GM18511 (cell line): Measurements from ENCODE around the gene CD82.
A peak's percentile ranks its signal among the peaks of the same experiment; 100 is the strongest.

Experiments used
- ATAC-seq: cut with Tn5 transposase; IDR thresholded peaks from one replicate; pipeline ENCODE4 v1.9.1; 2021; ENCODE audit warnings: mild to moderate bottlenecking, moderate library complexity; ENCODE audit not compliant: unreplicated experiment

CD82 gene, protein sequence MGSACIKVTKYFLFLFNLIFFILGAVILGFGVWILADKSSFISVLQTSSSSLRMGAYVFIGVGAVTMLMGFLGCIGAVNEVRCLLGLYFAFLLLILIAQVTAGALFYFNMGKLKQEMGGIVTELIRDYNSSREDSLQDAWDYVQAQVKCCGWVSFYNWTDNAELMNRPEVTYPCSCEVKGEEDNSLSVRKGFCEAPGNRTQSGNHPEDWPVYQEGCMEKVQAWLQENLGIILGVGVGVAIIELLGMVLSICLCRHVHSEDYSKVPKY

DNA sequence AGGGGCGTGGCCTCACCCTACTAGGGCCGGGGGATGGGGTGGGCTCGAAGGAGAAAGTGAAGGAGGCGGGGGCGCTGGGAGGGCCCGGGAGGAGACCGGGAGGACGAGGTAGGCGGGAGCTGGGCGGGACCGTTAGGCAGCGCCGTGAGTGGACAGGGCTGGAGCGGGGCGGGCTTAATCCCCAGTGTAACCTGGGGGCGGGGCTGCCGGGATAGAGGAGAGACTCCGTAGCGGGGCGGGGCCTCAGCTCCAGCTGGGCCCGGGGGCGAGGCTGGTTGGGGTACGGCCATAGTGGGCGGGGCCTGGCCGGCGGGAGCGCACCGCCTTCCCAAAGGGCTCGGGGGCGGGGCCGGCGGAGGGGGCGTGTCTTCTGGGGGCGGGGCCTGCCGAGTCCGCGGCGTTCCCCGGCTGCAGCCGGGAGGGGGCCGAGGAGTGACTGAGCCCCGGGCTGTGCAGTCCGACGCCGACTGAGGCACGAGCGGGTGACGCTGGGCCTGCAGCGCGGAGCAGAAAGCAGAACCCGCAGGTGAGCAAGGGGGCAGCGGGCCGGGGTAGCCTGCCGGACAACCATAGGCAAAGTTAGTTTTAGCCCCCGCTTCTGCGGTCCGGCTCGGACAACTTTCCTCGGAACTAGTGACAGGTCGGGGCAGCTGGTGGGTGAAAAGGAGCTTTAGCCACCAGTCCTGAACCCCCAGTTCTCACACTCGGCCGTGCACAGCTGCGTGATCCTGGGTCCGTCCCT is at the start of gene CD82:
Gene CD82 (plus strand): TSS at position 453 of the 742 bp plus-strand sequence. CDS start 29,000 bp downstream, outside the sequence.
- ATAC-seq = peak; percentile 72

DNA sequence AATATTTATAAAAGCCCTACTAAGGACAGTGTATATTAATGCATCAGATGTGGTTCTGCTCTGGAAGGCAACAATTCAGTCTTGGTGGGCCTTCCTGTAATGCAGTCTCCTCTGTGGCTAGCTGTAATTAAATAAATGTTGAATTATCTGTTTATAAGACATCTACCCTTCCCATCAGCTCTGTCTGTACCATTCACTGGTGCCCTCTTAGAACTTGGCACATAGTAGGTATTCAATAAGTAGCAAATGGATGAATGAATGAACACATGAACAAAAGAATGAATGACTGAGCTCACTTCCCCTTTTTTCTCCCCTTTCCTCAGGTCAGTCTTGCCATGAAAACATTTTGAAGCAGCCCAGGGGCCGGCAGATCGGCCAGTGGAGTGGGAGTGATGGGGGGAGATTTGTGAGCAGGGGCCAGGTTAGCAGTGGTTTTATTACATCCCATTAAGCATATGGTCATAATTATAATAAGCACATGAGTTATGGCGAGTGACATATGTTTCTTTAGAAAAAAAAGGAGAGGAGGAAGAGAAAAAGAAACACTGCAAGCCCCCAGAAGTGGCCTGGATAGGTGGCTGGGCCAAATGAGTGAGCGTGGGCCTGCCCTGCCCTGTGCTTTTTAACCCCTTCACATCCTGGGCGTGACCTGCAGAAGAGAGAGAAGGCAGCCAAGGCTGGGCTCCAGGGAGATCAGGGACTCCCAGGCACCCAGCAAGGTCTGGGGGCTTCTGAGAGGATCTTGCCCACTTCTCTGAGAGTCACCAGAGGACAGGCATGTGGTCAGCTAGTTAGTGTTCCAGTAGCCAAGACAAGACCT is 48.6 kb upstream of the CD82 start:
- no peak for ATAC-seq

DNA sequence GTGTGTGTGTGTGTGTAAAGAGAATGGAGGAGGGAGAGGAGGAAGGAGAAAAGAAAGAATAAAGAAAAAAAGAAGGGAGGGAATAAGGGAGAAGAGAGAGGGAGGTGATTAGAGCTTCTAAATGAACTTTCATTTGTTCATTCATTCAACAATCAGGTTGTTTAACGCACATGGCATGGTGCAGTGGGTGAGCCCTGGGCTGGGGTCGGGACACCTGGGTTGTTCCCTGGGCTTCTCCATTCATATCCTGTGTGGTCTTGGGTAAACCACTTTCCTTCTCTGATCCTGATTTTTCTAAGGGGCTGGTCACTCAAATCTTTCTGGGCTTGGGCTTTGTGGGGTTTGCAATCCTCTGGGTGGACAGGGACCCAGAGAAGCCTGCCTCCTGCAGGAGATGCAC is 47.9 kb upstream of the CD82 start:
- no peak for ATAC-seq

DNA sequence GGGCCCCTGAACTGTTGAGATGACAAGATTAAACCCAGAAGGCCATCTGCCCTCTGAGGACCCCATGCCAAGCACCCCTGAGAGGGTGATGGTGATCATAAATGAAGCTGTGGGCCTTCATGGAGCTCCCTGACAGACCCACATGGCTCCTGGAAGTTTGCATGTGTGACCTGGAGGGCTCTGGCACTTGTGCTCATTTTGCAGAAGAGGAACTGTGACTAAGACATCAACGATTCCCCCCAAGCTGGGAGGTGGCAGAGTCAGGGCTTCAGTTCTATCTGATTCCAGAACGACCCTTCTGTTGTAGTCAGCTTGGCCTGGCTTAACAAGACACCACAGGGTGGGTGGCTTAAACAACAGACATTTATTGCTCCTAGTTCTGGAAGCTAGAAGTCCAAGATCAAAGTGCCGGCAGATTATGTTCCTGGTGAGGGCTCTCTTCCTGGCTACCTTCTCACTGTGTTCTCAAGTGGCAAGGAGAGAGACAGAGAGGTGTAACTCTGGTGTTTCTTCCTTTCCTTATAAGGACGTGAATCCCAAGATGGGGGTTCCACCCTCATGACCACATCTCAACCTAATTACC is 46.4 kb upstream of the CD82 start:
- no peak for ATAC-seq

DNA sequence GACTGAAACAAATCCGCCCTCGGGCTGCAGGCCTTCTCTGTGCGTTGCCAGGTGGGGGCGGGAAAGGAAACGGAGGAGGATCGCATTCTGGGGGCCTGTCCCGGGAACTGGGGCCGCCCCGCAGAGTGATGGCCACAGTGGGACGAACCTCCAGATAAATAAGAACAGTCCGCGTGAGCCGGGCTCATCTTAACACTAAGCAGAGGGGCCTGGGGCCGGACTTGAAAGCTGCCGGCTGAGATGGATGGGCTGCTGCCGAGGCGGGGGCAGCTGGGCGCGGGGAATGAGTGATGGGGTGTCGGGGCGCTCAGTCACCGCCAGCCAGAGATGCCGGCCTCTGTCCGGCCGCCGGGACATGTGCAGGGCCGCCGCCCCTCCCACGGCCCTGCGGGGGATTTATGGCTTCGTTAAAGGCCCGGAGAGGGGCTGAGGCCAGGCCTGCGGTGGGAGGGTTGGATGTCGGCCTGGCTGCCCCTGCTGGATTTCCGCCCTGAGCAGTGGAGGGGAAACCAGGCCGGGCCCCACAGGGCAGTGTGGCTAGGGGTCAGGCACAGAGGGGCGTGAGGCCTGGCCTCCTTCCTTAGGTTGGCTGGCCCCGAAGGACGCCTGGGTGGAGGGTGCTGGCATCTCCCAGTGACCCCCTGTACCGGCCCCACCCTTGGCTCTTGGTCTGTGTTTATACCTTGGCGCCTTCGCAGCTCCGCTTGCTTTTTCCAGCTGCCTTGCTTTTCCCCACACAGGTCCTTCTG is 45.3 kb upstream of the CD82 start:
- ATAC-seq = no peak

DNA sequence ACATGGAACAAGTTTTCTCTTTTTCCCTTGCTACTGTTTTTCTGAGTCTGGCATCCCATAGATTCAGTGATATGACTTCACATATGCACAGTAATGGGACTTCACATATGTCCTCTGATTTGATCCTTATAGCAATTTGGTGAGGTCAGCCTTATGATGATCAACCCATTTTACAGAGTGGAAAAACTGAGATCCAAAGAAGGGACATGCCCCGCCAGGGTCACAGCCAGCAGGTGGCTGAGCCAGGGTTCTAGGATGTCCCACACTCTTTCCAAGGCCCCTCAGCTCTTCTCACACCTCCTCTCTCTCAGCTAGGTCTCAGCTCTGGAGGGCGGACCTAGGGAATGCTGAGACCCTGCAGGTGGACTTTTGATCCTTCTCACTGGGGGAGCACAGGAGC is 44.3 kb upstream of the CD82 start:
- ATAC-seq = no peak

DNA sequence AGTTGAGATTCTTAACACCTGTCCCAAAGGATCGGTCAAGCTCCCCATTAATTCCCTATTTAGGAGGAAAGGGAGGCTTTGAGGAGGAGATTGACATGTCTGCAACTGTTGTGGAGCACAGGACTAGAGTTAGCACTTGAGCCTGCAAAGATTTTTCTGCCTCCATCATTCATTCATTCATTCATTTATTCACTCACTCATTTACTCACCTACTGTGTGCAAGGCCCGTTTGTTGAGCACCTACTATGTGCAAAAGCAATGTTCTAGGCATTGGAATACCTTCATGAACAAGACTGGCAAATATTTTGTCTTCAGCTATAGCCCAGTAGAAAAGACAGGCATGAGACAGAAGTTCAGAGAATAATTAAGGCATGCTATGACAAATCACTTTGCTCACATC is 43.2 kb upstream of the CD82 start:
- ATAC-seq = no peak

DNA sequence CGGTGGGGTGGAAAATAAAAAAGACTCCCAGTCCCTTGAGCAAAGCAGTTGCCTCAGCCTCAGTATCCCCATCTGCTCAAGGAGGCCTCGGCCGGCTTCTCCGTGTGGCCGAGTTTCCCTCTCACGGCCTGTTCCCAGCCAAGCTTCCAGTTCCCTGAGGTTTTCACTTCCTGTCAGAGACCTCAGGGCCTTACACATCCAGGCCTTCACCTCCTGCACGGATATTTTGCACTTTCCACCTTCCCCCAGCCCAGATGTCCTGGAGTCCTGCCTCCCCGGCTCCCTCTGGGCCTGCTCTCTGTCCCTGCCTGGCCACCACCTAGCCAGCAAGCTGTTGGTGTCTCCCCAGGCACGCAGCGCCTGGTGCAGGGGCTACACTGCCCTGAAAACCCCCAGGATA is 41.1 kb upstream of the CD82 start:
- ATAC-seq = no peak

DNA sequence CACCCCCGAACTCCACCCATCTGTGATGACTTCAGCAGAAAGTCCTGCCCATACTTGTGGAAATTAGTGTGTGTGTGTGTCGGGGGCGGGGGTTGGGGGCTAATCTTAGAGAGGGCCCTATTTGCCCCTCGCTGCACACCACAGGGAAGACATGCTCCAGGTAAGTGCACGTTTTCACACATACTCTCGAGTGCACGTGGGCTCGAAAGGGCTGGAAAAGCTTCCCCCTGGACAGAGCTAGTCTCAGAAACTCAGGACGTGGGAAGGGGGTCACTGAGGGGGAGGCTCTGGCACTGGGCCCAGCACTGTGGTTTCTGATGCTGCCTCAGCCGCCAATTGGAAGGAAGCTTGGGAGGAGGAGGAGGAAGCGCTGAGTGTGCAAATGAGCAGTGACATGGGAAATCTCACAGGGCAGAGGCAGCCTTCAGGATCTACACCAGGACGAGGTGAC is 40.7 kb upstream of the CD82 start:
- no peak for ATAC-seq

DNA sequence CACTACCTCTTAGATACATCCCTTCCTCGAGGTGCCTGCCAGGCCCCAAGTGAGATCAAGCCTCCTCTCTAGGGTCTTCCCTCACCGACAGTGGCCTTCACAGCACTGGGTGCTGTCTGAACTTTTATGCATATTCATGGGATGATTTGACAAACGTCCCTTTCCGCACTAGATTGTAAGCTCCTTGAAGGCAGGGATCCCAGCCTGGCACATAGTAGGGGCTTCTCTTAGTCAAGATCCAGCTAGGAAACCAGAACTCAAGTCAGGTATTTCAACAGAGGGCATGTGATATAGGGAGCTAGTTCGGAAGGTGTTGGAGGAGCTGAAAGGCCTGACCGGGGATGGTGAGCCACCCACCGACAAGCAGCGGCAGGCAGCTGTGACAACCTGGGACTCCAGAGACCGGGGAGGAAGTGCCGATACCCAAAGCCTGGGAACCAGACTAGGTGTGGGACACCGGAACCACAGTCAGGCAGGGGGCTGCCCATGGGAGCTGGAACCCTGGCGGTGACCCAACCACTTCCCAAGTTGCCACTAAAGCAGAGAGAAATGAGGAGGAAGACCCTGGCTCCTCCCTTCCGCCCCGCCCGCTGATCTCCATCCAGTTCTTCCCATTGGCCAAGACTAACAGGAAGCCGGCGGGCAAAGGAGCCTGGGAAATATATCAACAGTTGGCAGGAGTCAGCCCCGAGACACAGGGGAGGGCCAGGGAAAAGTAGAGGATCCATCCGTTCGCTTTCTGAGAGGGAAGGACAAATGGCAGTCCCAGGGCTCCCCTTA is 39.8 kb upstream of the CD82 start:
- no peak for ATAC-seq

DNA sequence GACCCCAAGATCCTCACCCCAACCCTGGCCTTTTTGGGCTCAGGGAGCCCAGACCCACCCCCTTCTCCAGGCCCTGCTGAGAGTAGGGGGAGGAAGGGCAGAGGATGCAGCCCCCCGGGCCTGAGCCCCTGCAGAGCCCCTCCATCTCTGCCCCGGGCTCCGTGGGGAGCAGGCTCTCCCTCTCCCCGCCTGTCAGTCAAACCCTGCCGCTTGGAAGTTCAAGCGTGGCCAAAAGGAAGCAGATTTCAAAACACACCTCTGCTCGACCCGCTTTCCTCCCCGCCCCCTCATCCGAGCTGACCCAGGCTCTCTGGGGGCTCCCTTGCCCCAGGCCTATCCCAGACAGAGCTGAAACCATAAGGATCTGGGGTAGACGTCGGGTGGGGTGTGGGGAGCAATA is 39.0 kb upstream of the CD82 start:
- ATAC-seq = no peak

DNA sequence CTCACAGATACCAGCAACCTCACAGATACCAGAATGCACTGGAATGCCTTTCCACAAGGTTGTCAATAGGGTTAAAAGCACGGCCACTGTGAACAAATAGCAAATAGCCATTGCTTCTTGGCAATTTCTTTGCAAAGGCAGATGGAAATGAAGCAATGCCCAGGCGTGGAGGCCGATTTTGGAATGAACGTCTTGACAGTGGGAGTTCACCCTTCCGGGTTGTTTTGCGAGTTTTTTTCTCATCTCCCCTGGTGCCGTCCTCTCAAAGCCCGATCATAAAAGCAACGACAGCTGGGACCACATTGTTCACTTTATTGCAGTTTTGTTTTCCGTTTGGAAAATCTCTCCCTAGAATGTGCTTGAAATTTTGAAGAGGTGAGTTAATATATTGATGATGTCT is 38.0 kb upstream of the CD82 start:
- no peak for ATAC-seq

DNA sequence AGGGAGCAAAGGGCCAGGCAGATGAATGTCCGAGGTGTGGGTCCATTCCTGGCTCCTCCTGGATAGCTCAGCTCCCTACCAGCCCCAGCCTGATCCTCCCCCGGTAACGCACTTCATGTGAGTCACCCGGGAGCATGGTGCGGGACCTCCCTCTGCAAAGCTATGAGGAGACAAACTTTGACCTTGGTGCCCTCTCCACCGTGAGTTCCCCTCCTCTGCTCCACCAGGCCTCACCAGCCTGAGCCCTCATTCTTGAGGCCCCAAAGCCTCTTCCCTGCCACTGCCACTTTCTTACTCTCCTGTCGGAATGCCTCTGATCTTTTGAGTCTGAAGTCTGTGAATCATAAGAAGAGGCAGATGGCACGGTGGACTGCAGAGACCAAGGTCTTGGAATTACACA is 37.4 kb upstream of the CD82 start:
- ATAC-seq = no peak

DNA sequence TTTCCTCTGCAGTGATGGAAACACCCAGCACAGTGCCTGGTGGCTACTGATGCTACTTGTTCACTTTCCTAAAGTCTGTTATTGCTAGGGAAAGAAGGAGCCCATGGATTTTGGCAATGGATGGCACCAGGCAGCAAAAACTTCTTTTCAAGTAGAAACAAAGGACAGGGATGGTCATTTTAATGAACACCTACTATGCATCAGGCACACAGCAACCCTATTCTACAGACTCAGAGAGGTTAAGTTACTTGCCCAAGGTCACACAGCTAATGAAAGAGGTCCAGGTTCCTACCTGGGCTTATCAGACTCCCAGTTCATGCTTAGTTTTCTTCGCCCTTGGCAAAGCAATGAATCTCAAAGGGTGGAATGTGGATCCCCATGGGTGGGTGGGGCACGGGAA is 36.9 kb upstream of the CD82 start:
- ATAC-seq = no peak

DNA sequence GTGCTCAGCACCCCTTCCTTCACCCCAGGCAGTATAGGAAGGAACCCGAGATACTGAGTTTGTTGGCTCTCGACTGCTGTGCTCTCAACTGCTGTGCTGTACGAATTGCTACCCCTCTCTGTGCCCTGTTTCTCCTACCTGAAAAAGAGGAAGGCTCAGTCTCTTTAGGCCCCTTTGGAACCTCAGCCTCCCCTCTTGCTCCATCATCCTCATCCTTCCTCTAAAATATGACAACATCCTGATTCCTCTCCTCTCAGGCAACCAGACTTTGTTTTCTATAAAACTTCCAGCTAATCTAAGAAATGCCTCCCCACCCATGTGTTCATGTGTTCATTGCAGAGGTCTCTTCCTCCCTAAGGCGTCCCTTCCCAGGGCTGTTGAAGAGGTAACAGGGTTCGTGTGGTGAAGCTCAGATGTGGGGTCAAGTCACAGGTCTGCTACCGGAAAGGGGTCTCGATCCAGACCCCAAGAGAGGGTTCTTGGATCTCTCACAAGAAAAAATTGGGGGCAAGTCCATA is 35.5 kb upstream of the CD82 start:
- no peak for ATAC-seq

DNA sequence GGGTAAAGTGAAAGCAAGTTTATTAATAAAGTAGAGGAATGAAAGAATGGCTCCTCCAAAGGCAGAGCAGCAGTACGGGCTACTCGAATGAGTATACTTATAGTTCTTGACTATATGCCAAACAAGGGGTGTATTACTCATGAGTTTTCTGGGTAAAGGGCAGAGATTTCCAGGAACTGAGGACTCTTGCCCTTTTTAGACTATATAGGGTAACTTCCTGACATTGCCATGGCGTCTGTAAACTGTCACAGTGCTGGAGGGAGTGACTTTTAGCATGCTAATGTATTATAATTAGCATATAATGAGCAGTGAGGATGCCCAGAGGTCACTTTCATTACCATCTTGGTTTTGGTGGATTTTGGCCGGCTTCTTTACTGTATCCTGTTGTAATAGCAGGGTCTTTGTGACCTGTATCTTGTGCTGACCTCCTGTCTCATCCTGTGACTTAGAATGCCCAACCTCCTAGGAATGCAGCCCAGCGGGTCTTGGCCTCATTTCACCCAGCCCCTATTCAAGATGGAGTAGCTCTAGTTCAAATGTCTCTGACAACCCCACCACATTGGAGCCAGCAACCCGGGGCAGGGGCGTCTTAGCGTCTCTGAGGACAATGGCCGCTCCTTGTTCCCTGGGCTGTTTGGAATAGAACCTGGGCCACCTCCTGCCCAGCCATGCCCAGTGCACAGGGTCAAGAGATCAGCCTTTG is 34.9 kb upstream of the CD82 start:
- ATAC-seq = no peak

DNA sequence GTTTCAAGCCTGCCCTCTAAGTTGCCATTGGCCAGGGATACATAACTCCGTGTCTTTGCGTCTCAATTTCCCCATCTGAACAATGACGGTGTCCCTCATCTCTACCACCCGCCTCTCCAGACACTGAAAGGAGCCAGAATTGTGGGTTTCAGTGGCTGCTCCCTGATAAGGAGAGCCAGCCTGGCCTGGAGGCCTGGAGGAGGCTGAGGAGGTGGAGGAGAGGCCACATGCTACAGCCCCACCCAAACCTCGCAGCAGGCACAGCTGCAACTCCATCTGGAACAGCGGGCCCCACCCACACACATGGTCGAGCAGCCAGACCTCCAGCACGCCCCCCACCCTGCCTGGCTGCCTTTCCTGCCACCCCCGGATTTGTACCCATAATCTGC is 34.4 kb upstream of the CD82 start:
- ATAC-seq = no peak

DNA sequence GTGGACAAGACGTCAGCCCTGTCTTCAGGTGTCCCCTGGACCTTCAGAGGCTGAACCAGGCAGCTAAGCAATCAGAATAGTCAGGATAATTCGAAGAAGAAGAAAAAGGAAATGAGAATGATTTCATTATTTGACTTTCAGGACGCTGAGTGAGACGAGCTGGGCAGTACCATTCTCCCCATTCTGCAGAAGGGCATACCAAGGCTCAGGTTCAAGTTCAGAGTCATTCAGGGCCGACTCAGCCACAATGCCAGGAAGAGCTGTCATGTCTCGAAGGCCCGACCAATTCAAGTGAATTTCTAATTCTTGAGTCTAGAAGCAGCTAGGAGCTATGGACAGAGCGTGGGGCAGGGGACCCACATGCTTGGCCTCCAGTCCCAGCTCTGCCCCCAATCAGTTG is 33.8 kb upstream of the CD82 start:
- no peak for ATAC-seq

DNA sequence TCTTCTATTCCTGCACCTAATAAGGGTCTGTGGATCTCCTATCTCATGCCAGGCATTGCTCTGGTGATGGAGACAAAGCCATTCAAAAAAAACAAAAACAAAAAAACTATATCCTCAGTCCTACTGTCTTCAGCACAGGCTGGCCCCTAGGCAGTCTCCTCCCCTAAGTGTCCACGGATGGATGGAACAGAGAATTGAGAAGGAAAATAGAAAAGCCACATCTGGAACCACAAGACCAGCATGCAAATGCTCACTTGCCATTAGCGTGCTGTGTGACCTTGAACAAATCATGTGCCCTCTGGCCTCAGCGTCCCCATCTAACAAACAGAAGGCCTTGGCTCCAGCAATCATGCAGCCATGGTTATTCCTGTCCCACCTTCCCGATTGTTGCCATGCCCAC is 32.7 kb upstream of the CD82 start:
- no peak for ATAC-seq
